K562 (cell line): ENCODE data around the gene LRIF1.

Source experiments
- ESRRB ChIP-seq: fragments of 250-450 bp; sonication (Bioruptor Pico); IDR thresholded peaks from 2 replicates; pipeline ENCODE4 v1.5.0; 2020; ENCODE audit warnings: mild to moderate bottlenecking, moderate library complexity, borderline replicate concordance
- FOS ChIP-seq: IDR thresholded peaks from 3 replicates; pipeline ENCODE4 v1.6.1; 2011; ENCODE audit not compliant: insufficient read length; ENCODE audit errors: extremely low read depth
- IRF2 ChIP-seq: sonication (generic); formaldehyde crosslinking; IDR thresholded peaks from 2 replicates; pipeline ENCODE4 v1.8.1; 2022; ENCODE audit warnings: mild to moderate bottlenecking, missing genetic modification reagents
- TEAD4 ChIP-seq, 2 experiments: sonication (generic) in 1 of 2; formaldehyde crosslinking in 1 of 2; IDR thresholded peaks; 2 replicates each; pipeline versions ENCODE4 v1.6.1 to v1.8.0; 2012 to 2022; ENCODE audit warnings: borderline replicate concordance in 1 of 2, inconsistent platforms in 1 of 2, low read length in 1 of 2, mild to moderate bottlenecking in 1 of 2, missing genetic modification reagents in 1 of 2
- TF ChIP-seq, protein P1 (sequence below): fragments of 200-800 bp; sonication (Bioruptor generic); IDR thresholded peaks from 2 replicates; pipeline ENCODE4 v1.6.1; 2017; ENCODE audit warnings: missing genetic modification characterization, missing compliant biosample characterization
- TF ChIP-seq, protein P2 (sequence below): fragments of 450-650 bp; IDR thresholded peaks from 2 replicates; pipeline ENCODE4 v1.6.1; 2018; ENCODE audit not compliant: partially characterized antibody
- TF ChIP-seq, protein P3 (sequence below): IDR thresholded peaks from 2 replicates; pipeline ENCODE4 v1.6.1; 2014; ENCODE audit warnings: antibody characterized with exemption

DNA sequence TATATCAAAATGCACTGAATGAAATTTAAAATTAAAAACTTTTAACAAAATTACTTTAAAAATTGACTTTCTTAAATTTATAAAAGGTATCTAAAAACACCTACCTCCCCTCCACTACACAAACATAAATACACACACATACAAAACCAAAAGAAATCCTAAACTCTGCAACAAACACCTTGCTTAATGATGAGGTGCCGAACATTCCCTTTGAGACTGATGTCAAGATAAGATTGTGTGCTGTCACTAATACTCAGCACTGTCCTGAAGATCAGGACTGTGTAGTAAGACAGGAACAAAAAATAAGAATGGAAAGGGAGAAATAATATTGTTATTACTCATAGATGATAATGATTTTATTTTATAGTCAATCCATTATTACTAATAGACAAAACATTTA lies 45.7 kb downstream of the LRIF1 start:
- TF ChIP-seq, protein P1, sequence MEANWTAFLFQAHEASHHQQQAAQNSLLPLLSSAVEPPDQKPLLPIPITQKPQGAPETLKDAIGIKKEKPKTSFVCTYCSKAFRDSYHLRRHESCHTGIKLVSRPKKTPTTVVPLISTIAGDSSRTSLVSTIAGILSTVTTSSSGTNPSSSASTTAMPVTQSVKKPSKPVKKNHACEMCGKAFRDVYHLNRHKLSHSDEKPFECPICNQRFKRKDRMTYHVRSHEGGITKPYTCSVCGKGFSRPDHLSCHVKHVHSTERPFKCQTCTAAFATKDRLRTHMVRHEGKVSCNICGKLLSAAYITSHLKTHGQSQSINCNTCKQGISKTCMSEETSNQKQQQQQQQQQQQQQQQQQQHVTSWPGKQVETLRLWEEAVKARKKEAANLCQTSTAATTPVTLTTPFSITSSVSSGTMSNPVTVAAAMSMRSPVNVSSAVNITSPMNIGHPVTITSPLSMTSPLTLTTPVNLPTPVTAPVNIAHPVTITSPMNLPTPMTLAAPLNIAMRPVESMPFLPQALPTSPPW (CRISPR knock-in tag): no peak
- TF ChIP-seq IRF2 (CRISPR knock-in tag) (no peak), ESRRB (CRISPR knock-in tag) (no peak), TEAD4 (IDR thresholded peaks at IDR 0.05; ENCODE audit: low read length) (no peak), TEAD4 (CRISPR knock-in tag; IDR thresholded peaks at IDR 0.05; ENCODE audit: borderline replicate concordance) (no peak), FOS (no peak)
- TF ChIP-seq, protein P2, sequence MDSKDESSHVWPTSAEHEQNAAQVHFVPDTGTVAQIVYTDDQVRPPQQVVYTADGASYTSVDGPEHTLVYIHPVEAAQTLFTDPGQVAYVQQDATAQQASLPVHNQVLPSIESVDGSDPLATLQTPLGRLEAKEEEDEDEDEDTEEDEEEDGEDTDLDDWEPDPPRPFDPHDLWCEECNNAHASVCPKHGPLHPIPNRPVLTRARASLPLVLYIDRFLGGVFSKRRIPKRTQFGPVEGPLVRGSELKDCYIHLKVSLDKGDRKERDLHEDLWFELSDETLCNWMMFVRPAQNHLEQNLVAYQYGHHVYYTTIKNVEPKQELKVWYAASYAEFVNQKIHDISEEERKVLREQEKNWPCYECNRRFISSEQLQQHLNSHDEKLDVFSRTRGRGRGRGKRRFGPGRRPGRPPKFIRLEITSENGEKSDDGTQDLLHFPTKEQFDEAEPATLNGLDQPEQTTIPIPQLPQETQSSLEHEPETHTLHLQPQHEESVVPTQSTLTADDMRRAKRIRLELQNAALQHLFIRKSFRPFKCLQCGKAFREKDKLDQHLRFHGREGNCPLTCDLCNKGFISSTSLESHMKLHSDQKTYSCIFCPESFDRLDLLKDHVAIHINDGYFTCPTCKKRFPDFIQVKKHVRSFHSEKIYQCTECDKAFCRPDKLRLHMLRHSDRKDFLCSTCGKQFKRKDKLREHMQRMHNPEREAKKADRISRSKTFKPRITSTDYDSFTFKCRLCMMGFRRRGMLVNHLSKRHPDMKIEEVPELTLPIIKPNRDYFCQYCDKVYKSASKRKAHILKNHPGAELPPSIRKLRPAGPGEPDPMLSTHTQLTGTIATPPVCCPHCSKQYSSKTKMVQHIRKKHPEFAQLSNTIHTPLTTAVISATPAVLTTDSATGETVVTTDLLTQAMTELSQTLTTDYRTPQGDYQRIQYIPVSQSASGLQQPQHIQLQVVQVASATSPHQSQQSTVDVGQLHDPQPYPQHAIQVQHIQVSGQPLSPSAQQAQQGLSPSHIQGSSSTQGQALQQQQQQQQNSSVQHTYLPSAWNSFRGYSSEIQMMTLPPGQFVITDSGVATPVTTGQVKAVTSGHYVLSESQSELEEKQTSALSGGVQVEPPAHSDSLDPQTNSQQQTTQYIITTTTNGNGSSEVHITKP: no peak
- TF ChIP-seq, protein P3, sequence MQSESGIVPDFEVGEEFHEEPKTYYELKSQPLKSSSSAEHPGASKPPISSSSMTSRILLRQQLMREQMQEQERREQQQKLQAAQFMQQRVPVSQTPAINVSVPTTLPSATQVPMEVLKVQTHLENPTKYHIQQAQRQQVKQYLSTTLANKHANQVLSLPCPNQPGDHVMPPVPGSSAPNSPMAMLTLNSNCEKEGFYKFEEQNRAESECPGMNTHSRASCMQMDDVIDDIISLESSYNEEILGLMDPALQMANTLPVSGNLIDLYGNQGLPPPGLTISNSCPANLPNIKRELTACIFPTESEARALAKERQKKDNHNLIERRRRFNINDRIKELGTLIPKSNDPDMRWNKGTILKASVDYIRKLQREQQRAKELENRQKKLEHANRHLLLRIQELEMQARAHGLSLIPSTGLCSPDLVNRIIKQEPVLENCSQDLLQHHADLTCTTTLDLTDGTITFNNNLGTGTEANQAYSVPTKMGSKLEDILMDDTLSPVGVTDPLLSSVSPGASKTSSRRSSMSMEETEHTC: no peak
